Measurements from ENCODE around the gene NKAIN2.
"Not testable (repeated sequence)": the region's sequence is repeated elsewhere in the genome, so short reads cannot be mapped to it uniquely, and the experiment has no call there.

Gene NKAIN2

DNA sequence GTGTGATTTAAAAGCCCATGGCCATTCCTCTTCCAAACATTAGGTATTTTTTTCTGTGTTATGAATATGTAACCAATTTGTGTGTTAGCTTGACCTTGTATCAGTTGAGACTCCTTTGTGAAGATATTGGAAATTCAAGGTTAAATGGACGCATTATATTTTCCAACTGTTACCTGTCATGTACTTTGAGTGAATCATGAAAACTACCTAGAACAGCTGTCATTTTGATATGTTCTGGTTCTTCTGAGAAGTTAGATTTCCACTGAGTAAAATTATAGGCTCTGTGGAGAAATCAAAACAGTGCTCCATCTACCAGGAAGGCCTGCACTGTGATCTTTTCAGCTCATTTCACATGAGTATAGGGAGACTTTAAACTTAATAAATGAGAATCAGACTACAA lies 470.0 kb downstream of the NKAIN2 start:
- H3K27ac ChIP-seq, result no peak overlapping the region
- TF ChIP-seq, protein P1, sequence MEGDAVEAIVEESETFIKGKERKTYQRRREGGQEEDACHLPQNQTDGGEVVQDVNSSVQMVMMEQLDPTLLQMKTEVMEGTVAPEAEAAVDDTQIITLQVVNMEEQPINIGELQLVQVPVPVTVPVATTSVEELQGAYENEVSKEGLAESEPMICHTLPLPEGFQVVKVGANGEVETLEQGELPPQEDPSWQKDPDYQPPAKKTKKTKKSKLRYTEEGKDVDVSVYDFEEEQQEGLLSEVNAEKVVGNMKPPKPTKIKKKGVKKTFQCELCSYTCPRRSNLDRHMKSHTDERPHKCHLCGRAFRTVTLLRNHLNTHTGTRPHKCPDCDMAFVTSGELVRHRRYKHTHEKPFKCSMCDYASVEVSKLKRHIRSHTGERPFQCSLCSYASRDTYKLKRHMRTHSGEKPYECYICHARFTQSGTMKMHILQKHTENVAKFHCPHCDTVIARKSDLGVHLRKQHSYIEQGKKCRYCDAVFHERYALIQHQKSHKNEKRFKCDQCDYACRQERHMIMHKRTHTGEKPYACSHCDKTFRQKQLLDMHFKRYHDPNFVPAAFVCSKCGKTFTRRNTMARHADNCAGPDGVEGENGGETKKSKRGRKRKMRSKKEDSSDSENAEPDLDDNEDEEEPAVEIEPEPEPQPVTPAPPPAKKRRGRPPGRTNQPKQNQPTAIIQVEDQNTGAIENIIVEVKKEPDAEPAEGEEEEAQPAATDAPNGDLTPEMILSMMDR (conservative IDR thresholded peaks at IDR 0.05), result no peak
- TF ChIP-seq ZFX (IDR thresholded peaks at IDR 0.05), result no peak

DNA sequence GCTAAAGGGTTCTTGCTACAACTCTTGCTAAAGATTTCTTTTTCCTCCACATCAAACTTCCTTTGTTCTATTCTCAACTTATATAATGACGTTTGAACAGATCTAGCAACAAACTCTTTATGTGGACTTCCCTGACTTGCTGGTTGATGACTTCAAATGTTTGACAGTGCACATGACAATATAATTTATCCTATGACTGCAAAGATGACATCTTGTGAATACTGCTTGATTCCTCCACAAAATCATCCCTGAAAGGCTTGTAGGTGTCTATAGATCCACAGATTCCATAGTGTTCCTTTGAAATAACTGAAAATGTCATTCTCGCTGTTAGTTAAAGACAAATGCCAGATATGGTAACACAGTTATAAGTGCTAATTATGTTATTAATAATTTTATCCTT lies 478.9 kb downstream of the NKAIN2 start:
- TF ChIP-seq ZFX (IDR thresholded peaks at IDR 0.05), result no peak
- TF ChIP-seq, protein P1 (conservative IDR thresholded peaks at IDR 0.05), result no peak
- no peak overlapping the region for H3K27ac ChIP-seq

DNA sequence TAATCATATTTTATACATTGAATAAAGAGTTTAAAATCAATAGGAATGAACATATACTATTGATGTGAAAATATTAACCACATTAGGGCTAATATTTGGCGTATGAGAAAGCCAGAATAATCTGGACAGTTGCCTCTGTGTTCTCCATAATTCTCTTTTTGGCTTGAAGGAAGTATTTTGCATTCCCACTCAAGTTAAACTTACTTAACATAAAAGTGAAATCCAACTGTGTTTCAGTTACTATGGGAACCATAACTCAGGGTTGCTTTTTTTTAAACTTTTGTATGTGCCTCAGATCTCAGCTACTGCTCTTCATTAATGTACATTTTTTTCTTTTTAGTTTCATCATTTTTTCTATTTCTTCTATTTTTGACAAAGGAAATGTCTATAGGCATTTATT lies 479.8 kb downstream of the NKAIN2 start:
- no peak overlapping the region for H3K27ac ChIP-seq
- TF ChIP-seq ZFX (IDR thresholded peaks at IDR 0.05), result no peak
- TF ChIP-seq, protein P1 (conservative IDR thresholded peaks at IDR 0.05), result no peak

- no peak overlapping the region for H3K27ac ChIP-seq
- no peak for TF ChIP-seq ZFX (IDR thresholded peaks at IDR 0.05)
- TF ChIP-seq, protein P1 (conservative IDR thresholded peaks at IDR 0.05), result no peak
These were observed 481.5 kb downstream of the NKAIN2 start for GRCh38 chr6:124285146-124285545.

DNA sequence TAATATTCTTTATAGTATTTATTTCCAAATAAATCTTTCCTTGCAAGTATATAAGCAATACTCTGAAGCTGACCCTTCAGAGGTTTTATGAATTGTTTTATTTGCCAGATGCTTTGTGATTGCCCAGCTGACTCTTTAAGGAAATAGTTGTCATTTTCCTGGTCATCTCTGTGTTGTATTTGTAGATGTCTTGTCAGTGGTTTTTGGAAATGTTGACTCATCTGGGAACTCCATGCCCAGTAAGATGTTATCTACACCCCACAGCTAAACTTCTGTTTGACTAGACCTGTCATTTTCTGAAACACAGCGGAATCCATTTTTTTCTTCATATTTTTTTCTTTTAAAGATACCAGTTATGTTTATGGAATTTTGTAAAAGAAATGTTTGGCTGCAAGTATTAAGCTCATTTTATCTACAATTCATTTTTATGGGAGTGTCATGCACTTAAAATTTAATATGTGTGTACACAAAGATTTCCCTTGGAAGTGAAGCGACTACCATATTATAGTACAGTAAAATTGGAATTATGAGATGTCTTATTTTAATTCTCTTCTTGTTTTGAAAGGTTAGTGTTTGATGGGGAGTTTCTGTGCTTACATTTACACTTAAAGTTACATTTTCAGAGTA lies 491.0 kb downstream of the NKAIN2 start:
- TF ChIP-seq ZFX (IDR thresholded peaks at IDR 0.05), result no peak
- TF ChIP-seq, protein P1 (conservative IDR thresholded peaks at IDR 0.05), result no peak
- no peak overlapping the region for H3K27ac ChIP-seq

DNA sequence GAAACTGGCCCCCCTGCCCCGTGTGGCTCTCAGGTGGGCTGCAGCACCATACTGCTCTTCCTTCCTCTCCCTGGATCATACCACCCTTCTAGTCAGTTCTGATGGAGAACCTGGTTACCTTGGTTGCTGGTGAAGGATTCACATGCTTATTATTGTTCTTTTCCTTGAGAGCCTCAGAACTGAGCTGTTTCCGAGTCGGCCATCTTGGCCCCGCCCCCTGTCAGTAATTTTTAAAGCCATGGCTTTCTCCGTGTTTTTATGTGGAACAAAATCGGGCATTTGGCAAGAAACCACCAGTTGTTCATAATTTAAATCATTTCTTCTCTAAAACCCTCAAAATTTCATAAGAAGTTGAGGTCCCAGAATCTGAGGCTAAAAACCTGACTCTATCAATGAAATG lies 493.8 kb downstream of the NKAIN2 start:
- H3K27ac ChIP-seq, result no peak overlapping the region
- TF ChIP-seq ZFX (IDR thresholded peaks at IDR 0.05), result no peak
- TF ChIP-seq, protein P1 (conservative IDR thresholded peaks at IDR 0.05), result no peak

DNA sequence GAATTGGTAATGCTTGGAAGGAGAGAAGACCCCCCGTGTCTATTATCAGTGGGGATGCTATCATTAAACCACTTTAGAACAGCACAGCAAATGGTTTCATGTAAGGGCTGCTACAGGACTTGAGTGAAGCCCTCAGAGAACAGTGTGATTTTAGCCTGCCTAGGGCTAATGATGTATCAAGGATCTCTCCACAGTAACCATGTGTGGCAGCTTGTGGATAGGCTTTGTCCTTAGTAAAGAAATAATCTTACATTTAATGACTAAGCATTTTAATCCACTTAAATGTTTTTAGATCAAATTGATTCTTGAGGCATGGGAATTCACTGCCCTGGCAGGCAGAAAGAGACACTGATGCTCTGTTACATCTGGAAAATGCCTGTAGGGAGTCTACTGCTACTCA lies 495.1 kb downstream of the NKAIN2 start:
- no peak overlapping the region for H3K27ac ChIP-seq
- TF ChIP-seq ZFX (IDR thresholded peaks at IDR 0.05), result no peak
- TF ChIP-seq, protein P1 (conservative IDR thresholded peaks at IDR 0.05), result no peak

- H3K27ac ChIP-seq, result not testable (repeated sequence)
These were observed 497.2 kb downstream of the NKAIN2 start for GRCh38 chr6:124300907-124301306.

Data from C4-2B (cell line).